Measurements from ENCODE around the gene SLC43A3.

The SLC43A3 gene

GRCh38 chr11:57426929-57427726 lies at the start of gene SLC43A3:
TSS of gene SLC43A3 (minus strand) at chr11:57427121. CDS start at chr11:57426172, 949 bp downstream.
- DNase-seq: peak; percentile 86

DNA sequence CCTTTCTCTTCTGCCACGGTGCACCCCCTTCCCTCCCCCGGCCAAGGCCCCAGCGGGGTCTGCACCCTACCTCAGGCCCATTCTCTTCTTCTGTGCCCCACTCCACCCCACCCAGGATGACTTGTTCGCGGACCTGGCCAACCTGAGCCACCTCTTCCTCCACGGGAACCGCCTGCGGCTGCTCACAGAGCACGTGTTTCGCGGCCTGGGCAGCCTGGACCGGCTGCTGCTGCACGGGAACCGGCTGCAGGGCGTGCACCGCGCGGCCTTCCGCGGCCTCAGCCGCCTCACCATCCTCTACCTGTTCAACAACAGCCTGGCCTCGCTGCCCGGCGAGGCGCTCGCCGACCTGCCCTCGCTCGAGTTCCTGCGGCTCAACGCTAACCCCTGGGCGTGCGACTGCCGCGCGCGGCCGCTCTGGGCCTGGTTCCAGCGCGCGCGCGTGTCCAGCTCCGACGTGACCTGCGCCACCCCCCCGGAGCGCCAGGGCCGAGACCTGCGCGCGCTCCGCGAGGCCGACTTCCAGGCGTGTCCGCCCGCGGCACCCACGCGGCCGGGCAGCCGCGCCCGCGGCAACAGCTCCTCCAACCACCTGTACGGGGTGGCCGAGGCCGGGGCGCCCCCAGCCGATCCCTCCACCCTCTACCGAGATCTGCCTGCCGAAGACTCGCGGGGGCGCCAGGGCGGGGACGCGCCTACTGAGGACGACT lies 49.3 kb upstream of the SLC43A3 start:
- no peak for DNase-seq

GRCh38 chr11:57475671-57476046 lies 48.7 kb upstream of the SLC43A3 start:
- no peak for DNase-seq

GRCh38 chr11:57475191-57475590 lies 48.3 kb upstream of the SLC43A3 start:
- DNase-seq: no peak

GRCh38 chr11:57474803-57475115 lies 47.8 kb upstream of the SLC43A3 start:
- no peak for DNase-seq

DNA sequence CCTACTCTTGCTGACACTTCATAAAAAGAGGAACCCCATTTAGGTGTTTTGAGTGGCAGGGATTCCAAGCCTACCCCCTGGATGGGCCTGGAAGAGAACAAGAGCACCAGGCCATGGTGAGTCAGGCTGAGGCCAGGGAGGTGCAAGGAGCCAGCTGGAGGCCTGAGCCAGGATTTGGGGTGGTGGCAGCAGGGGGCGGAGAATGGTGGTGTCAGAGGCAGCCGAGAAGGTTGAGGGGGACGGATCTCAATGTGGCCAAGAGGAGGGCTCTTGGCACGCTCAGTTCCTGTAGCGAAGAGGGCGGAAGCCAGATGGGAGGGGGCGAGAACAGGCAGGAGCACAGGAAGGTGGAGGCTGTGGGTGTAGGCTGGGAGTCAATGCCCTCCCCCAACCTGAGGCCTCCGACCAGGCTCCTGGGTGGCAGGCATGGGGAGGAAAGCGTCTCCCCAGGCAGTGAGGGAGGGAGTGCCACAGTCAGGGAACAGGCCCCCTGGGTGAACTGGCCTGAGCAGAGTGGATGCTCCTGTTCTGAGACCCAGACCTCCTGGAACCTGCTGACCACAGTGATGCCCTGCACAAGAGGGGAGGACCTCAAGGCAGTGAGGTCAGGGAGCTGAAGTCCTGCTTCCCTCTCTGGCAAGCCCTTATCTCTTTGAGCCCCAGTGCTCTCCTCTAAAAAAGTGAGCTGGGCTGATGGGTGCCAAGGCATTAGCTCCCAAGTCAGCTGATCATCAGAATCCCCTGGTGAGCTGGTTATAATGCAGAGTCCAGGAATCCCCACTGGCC lies 47.3 kb upstream of the SLC43A3 start:
- no peak for DNase-seq

GRCh38 chr11:57473285-57473841 lies 46.4 kb upstream of the SLC43A3 start:
- no peak for DNase-seq

DNA sequence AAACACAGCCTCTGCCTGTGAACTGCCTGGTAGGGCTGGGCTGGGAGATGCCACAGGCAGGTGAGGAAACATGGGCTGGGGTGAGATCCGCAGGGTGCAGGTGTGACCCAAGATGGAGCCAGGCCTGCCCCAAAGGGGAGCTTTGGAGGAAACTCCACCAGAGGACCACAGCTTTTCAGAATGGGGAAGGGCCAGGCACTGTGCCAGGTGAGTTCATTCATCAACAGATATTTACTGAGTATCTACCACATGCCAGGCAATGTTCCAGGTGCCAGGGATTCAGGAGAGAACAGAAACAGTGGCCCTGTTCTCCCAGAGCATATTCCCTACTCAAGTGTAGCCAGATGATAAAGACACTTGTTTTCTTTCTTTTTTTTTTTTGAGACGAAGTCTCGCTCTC lies 44.6 kb upstream of the SLC43A3 start:
- peak; percentile 82 for DNase-seq

- DNase-seq: no peak
These were observed 42.3 kb upstream of the SLC43A3 start for GRCh38 chr11:57469268-57469667.

DNA sequence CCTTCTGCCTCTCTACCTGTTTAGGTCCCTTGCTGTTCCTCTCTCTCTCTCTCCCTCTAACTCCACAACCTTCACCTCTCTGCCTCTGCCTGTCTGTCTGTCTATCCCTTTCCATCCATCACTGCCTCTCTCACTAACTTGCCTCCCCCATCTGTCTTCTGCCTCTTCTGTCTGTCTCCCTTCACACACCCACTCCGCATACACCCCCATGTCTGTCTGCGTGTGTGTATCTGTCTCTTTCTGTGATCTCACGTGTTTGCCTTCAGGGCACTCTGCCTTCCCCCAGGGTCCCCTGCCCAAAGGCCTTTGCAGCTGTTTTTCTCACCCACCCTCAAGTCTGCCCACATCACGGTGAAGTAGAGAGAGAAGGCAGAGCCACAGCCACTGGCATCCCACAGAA lies 41.4 kb upstream of the SLC43A3 start:
- no peak for DNase-seq

DNA sequence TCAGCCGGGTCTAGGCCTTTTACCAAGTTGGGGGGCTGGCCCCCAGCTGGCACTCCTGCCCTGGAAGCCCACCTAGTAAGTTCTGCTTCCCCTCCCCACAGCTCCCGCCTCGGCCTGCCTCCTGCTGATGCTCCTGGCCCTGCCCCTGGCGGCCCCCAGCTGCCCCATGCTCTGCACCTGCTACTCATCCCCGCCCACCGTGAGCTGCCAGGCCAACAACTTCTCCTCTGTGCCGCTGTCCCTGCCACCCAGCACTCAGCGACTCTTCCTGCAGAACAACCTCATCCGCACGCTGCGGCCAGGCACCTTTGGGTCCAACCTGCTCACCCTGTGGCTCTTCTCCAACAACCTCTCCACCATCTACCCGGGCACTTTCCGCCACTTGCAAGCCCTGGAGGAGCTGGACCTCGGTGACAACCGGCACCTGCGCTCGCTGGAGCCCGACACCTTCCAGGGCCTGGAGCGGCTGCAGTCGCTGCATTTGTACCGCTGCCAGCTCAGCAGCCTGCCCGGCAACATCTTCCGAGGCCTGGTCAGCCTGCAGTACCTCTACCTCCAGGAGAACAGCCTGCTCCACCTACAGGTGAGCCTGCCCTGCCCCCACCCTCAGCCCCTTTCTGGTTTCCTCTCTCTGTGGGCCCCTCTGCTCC lies 40.7 kb upstream of the SLC43A3 start:
- no peak for DNase-seq

- no peak for DNase-seq
These were observed 39.8 kb upstream of the SLC43A3 start for GRCh38 chr11:57466680-57467079.

GRCh38 chr11:57464539-57465181 lies 37.7 kb upstream of the SLC43A3 start:
- no peak for DNase-seq

- DNase-seq: peak; percentile 13
These were observed 37.0 kb upstream of the SLC43A3 start for GRCh38 chr11:57463671-57464538.

DNA sequence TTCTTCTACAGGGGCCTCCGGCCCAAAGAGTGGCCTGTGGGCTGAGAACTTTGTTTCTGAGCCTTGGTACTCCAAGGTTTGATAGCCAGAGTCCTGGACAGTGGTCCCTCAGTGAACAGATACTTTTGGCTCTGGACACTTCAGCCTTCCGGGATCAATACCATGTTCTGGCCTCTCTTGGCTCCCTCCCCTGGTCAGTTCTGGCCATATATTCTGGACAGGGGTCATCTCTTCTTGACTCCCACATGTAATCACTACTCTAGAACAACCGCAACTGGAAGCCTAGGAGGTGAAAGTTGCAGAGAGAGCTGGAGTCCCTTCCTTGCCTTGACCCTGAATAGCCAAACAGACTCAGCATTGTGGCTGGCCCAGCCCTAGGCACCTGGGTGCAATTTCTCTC lies 35.7 kb upstream of the SLC43A3 start:
- no peak for DNase-seq

- DNase-seq: no peak
These were observed 35.0 kb upstream of the SLC43A3 start for GRCh38 chr11:57461841-57462489.

DNA sequence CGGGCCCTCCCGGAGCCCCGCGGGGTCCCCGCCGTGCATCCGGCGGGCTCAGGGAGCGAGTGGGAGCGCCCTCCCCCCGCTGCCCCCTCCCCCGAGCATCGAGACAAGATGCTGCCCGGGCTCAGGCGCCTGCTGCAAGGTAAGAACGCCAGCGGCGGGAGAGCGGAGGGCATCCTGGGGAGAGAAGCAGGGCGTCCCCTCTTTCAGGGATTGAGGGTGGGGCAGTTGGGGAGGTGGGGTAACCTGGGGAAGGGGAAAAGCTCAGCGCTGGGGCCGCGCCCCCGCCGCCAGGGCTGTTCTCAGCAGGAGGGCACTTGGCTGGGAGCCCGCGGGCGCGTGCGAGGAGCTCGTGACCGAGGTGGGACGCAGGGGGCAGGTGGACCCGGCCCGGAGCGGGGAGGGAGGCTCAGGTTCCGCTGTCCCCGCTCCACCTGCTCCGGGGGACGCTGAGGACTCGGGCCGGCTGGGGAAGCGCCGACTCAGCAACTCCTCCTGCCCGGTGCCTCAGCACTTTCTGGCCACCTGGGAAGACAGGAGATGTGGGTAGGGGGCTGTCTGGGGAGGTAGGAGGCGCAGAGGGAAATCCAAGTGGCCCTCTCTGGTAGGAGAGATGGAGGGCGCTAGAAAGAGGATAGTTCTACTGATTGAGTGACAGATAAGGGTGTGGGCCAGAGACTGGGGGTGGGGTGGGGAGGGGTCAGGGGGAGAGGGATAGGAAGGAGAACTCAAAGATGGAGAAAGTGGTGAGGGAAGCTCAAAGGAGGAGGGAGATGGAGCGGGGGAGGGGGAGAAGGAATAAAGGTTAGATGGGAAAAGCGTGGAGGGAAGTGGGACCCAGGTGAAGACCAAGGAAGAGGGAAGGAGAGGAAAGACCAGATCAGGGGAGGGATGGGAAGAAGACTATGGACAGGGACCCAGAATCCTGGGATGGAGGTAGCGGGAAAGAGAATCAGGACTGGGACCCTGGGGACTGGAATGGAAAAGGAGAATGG lies 34.1 kb upstream of the SLC43A3 start:
- peak; percentile 73 for DNase-seq

GRCh38 chr11:57460022-57460757 lies 33.3 kb upstream of the SLC43A3 start, which contains the start of gene RTN4RL2:
TSS of gene RTN4RL2 (plus strand) at chr11:57460528. CDS start at chr11:57460866, 338 bp downstream.
- peak; percentile 82 for DNase-seq
